ENCODE measurements around the gene OOSP3.

DNA sequence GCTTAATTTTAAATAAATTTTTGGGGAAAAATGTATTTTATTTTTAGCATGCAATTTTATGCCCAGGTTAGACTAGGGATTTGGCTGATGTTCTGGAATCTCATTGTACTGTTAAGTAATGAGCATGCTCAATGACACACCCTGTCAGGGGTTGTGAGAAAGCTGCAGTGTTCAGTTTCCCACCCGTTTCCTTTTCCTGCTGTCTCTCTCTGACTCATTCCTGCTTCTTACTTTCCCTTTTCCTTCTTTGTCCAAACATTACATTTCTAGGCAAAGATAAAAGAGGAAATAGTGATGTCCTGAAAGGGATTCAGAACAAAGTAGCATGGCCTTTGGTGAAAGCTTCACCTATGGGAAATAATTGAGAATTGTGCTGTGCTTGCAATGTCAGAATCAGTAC lies 22.7 kb downstream of the OOSP3 start:
- TF ChIP-seq, protein P1, sequence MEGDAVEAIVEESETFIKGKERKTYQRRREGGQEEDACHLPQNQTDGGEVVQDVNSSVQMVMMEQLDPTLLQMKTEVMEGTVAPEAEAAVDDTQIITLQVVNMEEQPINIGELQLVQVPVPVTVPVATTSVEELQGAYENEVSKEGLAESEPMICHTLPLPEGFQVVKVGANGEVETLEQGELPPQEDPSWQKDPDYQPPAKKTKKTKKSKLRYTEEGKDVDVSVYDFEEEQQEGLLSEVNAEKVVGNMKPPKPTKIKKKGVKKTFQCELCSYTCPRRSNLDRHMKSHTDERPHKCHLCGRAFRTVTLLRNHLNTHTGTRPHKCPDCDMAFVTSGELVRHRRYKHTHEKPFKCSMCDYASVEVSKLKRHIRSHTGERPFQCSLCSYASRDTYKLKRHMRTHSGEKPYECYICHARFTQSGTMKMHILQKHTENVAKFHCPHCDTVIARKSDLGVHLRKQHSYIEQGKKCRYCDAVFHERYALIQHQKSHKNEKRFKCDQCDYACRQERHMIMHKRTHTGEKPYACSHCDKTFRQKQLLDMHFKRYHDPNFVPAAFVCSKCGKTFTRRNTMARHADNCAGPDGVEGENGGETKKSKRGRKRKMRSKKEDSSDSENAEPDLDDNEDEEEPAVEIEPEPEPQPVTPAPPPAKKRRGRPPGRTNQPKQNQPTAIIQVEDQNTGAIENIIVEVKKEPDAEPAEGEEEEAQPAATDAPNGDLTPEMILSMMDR (conservative IDR thresholded peaks at IDR 0.05; ENCODE audit: low read length), result no peak
- no peak for TF ChIP-seq EZH2phosphoT487 (IDR thresholded peaks at IDR 0.05; ENCODE audit: borderline replicate concordance, low read depth, low read length)
